SKM-1 (cell line): ENCODE data around the gene NIPAL4.

Experiments
- DNase-seq: peaks from one replicate; lab custom pipeline; 2025; ENCODE audit not compliant: unreplicated experiment; lab: John Stamatoyannopoulos, UW

NIPAL4 gene

GRCh38 chr5:157485340-157485739, 25.3 kb downstream of the NIPAL4 start:
- no peak for DNase-seq

GRCh38 chr5:157485811-157486210, 25.8 kb downstream of the NIPAL4 start:
- DNase-seq, result no peak

- DNase-seq, result no peak
These were observed 26.2 kb downstream of the NIPAL4 start for GRCh38 chr5:157486221-157486681.

DNA sequence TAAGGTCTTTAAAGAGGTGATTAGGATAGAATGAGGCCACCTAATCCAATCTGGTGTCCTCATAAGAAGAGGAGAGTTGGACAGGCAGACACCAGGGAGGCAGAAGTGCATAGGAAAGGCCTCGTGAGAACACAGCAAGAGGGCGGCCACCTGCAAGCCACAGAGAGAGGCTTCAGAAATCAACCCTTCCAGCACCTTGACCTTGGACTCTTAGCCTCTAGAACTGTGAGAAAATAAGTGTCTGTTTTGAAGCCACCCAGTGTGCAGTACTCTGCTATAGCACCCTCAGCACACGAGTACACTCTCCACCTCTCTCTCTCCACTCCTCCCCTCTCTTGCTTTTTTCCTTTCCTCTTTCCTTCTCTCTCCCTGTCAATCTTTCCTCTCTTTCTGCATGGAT, 26.8 kb downstream of the NIPAL4 start:
- no peak for DNase-seq

DNA sequence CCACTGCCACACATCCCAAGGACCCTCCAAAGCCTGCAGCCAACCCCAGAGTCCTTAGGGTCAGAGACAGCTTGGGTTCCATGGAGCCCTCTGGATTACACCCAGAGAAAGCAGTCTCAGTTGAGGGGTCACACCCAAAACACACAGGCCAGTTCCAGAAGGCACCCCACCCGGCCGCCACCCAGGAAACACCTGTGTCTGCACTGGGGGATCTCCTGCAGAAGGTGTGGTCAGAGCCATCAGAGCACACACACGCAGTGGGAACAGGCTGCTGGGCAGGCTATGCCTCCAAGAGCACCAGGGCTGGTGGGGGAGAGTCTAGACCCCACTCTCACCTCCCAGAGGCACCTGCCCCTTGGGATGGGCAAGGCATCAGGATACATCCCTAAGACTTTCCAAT, 27.3 kb downstream of the NIPAL4 start:
- DNase-seq, result no peak

- DNase-seq, result no peak
These were observed 31.5 kb downstream of the NIPAL4 start for GRCh38 chr5:157491471-157491995.

DNA sequence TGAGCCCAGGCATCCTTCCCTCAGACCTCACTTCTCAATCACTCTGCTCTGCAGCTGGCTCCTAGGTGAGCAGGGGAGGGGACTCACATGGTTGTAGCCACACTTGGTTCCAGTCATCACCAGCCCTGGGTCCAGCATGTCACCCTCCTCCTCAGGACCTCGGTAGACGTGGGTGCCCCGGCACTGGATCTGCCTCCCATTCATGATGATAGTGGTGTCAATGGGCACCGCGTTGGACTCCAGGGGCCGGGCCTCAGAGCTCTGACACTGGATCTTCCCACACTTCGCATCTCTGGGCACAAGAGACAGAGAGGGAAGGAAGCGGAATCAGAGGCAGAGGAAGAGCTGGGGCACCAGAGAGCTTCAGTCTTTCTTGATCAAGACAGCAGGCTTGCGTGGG, 32.9 kb downstream of the NIPAL4 start:
- no peak for DNase-seq

DNA sequence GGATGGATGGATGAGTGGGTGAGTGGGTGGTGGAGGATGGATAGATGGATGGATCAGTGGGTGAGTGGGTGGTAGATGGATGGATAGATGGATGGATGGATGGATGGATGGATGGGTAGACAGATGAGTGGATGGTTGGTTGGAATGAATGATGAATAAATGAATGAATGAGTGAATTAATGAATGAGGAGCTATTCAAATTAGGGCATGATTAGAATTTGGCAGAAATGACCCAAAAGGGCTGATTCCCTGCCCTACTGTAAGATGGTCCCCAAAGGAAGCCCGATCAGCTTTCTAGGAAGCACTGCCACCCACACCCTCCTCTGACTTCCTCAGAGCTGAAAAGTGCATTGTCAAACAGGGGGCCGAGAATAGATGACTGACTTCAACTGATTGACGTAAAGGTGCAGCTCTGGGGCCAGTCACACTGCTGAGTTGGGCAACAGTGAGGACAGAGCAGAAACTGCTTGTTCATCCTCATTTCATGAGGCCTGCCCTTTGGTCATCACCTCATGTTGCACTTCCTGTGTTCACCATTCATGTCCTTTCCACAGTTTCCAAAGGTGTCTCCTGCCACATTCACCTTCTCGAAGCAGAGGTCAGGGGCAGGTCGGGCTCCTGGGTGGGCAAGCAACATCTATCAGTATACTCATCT, 34.3 kb downstream of the NIPAL4 start:
- peak; percentile 53 for DNase-seq

DNA sequence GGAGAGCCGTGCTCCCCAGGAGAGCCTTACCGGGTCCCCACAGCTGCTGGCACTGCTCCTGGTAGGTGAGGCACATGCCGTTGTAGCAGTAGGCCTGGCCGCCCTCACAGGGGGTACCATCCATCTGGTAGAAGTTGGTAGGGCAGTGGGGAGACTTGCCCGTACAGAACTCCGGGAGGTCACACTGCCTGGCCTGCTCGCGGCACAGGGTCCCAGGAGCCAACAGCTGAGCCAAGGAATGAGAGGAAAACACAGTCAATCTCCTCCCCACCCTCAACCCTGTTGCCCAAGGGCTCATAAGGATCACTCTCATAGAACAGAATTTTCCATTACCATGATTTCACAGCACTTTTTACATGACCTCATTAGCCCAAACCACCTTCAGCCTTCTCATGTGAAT, 36.9 kb downstream of the NIPAL4 start:
- DNase-seq, result no peak

DNA sequence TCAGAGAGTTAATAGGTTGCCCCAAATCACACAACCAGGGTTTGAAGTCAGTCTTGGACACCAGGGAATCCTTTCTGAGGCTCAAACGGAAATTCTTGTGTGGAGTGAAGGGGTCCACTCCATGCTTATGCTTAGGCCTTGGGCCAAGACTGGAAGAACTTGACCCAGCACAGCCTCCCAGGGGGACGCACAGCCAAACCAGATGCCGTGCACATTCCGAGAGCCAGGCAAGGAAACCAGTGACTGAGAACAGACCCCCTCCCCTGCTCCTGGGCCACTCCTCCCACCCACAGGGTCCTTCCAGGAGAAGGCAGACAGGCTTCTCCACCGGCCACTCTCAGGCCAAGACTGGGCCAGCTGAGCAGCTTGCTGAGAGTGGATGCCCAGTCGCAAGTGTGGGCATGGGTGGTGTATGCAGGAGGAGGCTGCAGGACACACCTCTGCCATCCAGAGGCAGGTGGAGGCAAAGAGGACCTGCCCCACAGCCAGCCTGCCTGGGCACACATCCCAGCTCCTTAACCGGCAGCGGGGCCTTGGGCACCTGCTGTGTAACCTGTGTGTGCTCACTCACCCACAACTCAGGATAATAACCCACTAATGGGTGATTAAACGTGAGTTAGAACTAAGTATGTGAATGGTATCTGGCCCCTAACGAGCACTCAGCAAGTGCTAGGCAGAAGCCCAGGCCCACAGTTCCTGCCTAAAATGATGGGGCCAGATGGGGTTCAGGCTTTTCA, 38.0 kb downstream of the NIPAL4 start:
- no peak for DNase-seq

DNA sequence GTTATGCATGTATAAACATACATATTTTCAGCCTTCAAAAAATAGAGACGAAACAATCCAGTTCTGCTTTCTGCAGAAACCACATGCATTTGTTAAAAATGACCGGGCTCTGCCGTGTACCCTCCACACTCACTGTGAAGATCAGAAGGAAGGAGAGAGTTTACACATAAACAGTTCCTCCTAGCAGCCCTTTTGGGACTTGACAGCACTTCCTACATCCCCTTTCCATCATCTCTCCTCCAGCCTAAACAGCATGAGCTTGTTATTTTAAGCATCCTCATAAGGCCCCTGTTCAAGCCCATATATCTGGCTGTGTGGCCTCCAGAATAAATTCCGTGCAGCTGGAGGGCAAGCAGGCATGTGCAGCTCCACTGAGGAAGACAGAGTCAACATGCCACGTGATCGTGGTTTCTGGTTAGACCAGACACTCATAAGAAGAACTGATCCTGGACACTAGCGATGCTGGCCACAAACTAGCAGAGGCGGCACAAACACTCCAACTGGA, 42.2 kb downstream of the NIPAL4 start:
- peak; percentile 62 for DNase-seq

DNA sequence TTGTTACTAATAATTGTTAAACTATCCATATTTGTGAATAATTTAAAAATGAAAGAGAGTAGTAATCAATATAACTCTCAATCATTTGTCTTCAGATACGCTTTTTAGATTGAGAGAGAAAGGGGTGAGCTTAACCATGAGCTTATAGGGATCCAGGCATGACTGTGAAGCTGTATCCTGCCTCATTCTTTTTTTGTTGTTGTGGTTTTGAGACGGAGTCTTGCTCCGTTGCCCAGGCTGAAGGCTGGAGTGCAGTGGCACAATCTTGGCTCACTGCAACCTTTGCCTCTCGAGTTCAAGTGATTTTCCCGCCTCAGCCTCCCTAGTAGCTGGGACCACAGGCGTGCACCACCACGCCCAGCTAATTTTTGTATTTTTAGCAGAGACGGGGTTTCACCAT, 44.0 kb downstream of the NIPAL4 start:
- DNase-seq, result no peak

DNA sequence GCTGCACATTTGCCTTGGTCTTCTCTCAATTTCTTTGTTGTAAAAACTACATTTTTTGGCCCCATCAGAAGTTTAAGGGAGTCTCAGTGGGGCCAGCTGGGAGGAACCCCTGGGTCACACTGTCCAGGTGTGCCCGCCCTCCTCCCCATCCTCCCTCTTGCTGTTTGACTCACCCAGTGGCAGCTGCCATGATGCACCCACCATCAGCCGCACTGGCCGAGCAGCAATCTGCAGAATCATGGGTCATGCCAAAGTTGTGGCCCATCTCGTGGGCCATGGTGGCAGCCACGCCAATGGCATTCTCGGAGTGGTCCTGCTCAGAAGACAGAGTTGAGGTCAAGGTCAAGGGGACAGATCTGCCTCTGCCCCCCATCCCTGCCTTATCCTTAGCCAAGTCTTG, 45.5 kb downstream of the NIPAL4 start:
- DNase-seq, result no peak

DNA sequence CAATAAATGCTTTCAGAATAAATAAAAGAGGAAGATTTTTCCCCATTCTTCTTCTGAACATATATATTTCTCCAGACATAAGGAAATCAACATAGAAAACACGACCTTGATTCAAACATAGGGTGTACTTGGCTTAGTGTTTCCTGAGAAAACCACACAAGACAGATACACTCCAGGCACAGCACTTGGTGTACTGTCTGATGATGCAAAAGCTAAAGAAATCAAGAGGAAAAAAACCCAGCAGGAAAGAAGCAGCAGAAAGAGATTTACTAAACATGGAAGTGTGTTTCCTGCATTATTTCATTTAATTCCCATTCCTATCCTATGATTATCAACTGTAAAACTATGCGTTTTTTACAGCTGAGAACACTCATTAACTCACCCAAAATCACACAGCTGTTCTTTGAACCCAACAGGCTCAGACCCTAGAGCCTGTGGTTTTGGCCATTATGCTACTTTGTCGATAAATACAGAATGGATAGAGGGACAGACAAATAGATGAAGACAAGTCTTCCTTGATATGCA, 46.1 kb downstream of the NIPAL4 start:
- DNase-seq, result no peak

DNA sequence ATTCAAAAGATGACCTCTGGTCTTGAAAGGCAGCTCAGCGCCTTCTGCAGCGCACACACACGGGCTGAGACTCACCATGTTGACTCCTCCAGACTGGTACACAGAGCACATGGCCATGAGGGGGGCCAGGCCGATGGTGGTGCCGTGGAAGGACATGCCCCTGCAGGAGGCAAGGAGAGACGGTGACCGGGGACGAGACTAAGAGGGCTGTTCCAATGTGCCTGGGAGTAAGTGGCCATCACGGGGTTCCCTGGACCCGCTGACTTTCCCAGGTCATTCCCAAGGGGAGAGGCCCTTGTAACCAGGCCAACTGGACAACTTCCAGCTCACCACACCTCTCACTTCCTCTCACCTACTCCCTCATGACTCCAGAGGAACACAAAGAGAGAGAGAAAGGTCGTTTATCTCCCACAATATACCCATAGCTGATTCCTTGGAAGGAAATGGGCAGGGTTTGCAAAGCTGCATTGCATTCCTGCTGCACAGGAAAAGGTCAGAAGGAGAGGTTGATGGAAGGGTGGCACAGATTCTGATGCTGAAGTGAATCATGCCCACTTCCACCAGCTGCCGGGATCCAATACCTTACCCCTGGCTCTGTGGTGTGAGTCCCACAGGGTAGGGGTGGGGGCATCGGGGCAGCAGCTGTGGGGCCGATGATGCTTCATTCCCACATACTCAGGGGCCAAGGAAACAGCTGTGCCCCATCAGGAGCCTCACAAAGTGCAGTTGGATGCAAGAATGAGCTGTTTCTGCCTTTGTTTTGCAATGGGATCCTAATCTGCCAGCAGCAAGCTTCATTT, 47.2 kb downstream of the NIPAL4 start:
- DNase-seq, result no peak

- no peak for DNase-seq
These were observed 49.1 kb downstream of the NIPAL4 start for GRCh38 chr5:157509093-157509492.

DNA sequence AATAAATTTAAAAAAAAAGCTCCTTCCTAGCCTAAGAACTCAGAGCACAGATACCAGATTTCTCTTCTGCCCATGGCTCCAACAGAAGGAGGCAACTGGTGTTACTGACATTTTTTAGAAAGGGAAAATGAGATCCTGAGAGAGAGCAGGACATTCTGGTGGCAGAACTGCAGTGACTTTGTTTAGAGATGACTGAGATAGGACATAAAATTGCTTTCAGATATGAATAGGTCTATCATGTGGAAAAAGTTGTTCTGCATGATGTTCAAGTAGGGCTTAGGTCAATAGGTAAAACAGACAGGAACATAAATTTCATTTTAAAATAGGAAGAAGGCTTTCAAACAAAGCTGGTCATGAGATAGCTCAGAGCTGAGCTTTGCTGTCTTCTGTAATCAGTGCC, 49.6 kb downstream of the NIPAL4 start:
- no peak for DNase-seq

DNA sequence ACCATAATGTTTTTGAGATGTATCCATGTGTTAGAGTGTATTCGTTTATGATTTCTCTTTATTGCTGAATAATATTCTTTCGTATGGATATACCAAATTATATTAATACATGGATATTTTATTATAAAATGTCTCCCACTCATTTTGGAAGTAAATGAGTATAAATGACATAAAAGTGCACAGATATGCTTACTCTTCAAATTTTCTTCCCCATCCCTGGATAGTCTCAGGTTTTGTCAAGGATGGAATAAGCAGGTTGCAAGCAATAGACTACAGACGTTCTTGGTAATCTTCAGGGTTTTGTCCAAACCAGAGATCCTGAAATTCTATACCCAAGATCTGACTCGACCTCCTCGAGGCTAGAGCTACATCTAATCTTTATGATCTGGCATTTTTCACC, 50.7 kb downstream of the NIPAL4 start:
- DNase-seq, result no peak

DNA sequence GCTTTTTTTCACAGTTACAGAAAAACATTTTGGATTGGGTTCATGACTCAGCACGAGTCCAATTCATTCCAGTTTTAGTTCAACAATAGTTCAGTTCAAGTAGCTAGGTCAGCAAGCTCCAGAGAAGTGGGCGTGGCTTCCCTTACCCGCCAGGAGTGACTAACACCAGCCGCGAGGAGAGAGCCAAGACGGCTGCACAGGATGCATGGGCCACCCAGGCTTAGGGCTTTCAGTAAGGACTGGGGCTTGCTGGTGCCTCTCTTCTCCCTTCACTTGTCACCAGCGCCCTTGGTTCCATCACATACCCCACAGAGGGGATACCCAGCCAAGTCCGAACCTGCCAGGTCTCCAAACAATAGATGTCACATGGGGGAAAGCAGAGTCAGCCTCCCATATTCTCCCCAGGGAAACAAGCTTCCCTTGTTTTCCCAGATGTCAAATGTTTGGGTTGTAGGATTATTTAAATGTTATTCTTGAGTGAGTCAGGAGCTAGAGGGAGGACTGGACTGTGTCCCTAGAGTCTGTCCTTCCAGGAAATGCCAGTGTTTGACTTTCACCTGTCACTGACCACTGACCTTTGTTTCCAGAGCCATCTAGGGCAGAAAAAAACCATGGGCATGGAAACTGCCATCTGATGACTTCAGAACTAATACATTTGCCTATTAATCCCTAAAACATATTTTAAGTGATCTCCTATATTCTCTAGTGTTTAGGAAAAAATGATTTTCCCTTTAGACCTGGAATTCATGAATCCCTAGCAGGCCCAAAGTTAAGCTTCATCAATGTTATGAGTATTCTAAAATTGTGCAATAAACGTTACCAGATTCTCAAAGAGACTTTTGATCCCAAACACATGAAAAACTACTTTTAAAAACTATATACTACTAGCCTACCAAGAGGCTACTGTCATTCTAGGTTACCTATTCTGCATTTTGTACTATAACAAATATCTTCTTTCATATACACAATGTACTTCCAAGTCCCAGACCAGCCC, 51.9 kb downstream of the NIPAL4 start:
- DNase-seq, result no peak

- DNase-seq, result no peak
These were observed 53.2 kb downstream of the NIPAL4 start for GRCh38 chr5:157513182-157513581.
